IMR-90 (cell line): ENCODE data around the gene ZDHHC1. TPM values are rescaled to one million over a fixed set of nuclear protein-coding genes. Genes with fewer than 3 reads are reported as not detected.

Experiments
- ATAC-seq: fragments of 200-7000 bp; cut with Tn5 transposase; 2 replicates; pipeline ENCODE4 v1.9.1; 2020; ENCODE audit warnings: low read depth, mild to moderate bottlenecking, moderate library complexity
- BruUV-seq: library from RNA; stranded (reverse); fragments of 400-500 nt; replicated peaks from 2 replicates; lab custom pipeline; 2021; lab: Mats Ljungman, UMichigan
- CTCF ChIA-PET: fragments of 300-600 bp; formaldehyde crosslinking; extraction: SDS; loops from one replicate; lab custom pipeline; 2021; ENCODE audit warnings: antibody characterized with exemption; lab: Yijun Ruan, JAX
- POLR2A ChIA-PET: fragments of 300-600 bp; sonication (Branson Sonifier 250); formaldehyde crosslinking; loops from one replicate; lab custom pipeline; 2022; ENCODE audit warnings: antibody characterized with exemption; ENCODE audit not compliant: unreplicated experiment; lab: Charles Lee
- DNase-seq: peaks from one replicate; pipeline ENCODE4 v3.0.0; 2013
- H2AFZ ChIP-seq: replicated peaks from 2 replicates; pipeline ENCODE3; 2013; ENCODE audit warnings: low read length, mild to moderate bottlenecking; ENCODE audit not compliant: poor library complexity
- H2AK5ac ChIP-seq: 2 replicates; pipeline ENCODE4 v1.6.1; 2013; ENCODE audit warnings: low read depth, low read length, inconsistent platforms
- H2AK9ac ChIP-seq: replicated peaks from 2 replicates; pipeline ENCODE3; 2013; ENCODE audit warnings: mild to moderate bottlenecking, low read depth, low read length, moderate library complexity; ENCODE audit not compliant: poor library complexity
- H2BK120ac ChIP-seq: 2 replicates; pipeline ENCODE4 v1.6.1; 2013; ENCODE audit warnings: low read depth, low read length, inconsistent platforms
- H2BK15ac ChIP-seq: 3 replicates; pipeline ENCODE4 v1.6.1; 2013; ENCODE audit warnings: low read depth, low read length, inconsistent platforms
- H2BK20ac ChIP-seq: 2 replicates; pipeline ENCODE4 v1.6.1; 2013; ENCODE audit warnings: low read depth, mild to moderate bottlenecking, inconsistent platforms, low read length, moderate library complexity
- H2BK5ac ChIP-seq: 2 replicates; pipeline ENCODE4 v1.6.1; 2013; ENCODE audit warnings: mild to moderate bottlenecking, low read depth, low read length, inconsistent platforms; ENCODE audit not compliant: poor library complexity, severe bottlenecking
- H3K14ac ChIP-seq: replicated peaks from 2 replicates; pipeline ENCODE4 v1.6.1; 2013; ENCODE audit warnings: low read depth, low read length, inconsistent platforms
- H3K18ac ChIP-seq: 2 replicates; pipeline ENCODE4 v1.6.1; 2013; ENCODE audit warnings: low read depth, low read length, control low read depth
- H3K23ac ChIP-seq: 2 replicates; pipeline ENCODE4 v1.6.1; 2013; ENCODE audit warnings: low read depth, low read length, inconsistent platforms
- H3K27ac ChIP-seq: 2 replicates; pipeline ENCODE4 v1.5.1; 2013; ENCODE audit warnings: mild to moderate bottlenecking, control low read depth, low read length; ENCODE audit not compliant: insufficient read depth
- H3K27me3 ChIP-seq: 2 replicates; pipeline ENCODE4 v1.6.1; 2013; ENCODE audit warnings: low read length; ENCODE audit not compliant: control insufficient read depth, insufficient read depth
- H3K36me3 ChIP-seq: 2 replicates; pipeline ENCODE4 v1.6.1; 2013; ENCODE audit warnings: low read length, mixed read lengths; ENCODE audit not compliant: control insufficient read depth, insufficient read depth
- H3K4ac ChIP-seq: 2 replicates; pipeline ENCODE4 v1.6.1; 2013; ENCODE audit warnings: low read depth, low read length, inconsistent platforms
- H3K4me1 ChIP-seq: 2 replicates; pipeline ENCODE4 v1.6.1; 2013; ENCODE audit warnings: low read length, mixed read lengths; ENCODE audit not compliant: control insufficient read depth, insufficient read depth
- H3K4me2 ChIP-seq: 2 replicates; pipeline ENCODE4 v1.6.1; 2013; ENCODE audit warnings: low read depth, mild to moderate bottlenecking, control low read depth, low read length, moderate library complexity
- H3K4me3 ChIP-seq: 2 replicates; pipeline ENCODE4 v1.5.1; 2013; ENCODE audit warnings: low read depth, mild to moderate bottlenecking, control low read depth, low read length, moderate library complexity; ENCODE audit not compliant: insufficient read depth
- H3K56ac ChIP-seq: 2 replicates; pipeline ENCODE4 v1.6.1; 2013; ENCODE audit warnings: low read length, inconsistent platforms; ENCODE audit not compliant: insufficient read depth; ENCODE audit errors: extremely low read depth
- H3K79me1 ChIP-seq, 2 experiments: 2 replicates each; pipeline ENCODE4 v1.6.1; 2013; ENCODE audit warnings: low read length in 2 of 2, inconsistent platforms in 1 of 2, low read depth in 1 of 2
- H3K9ac ChIP-seq: 2 replicates; pipeline ENCODE4 v1.6.1; 2013; ENCODE audit warnings: low read depth, low read length, control low read depth
- H3K9me1 ChIP-seq: 2 replicates; pipeline ENCODE4 v1.6.1; 2013; ENCODE audit warnings: low read length, inconsistent platforms; ENCODE audit not compliant: insufficient read depth
- H3K9me3 ChIP-seq: 2 replicates; pipeline ENCODE4 v1.6.1; 2013; ENCODE audit warnings: low read length; ENCODE audit not compliant: control insufficient read depth, insufficient read depth
- H4K20me1 ChIP-seq: 2 replicates; pipeline ENCODE4 v1.6.1; 2013; ENCODE audit warnings: low read length, inconsistent platforms; ENCODE audit not compliant: insufficient read depth
- H4K5ac ChIP-seq: 2 replicates; pipeline ENCODE4 v1.6.1; 2013; ENCODE audit warnings: mild to moderate bottlenecking, low read depth, low read length, control low read depth
- H4K8ac ChIP-seq, 2 experiments: 2 replicates each; pipeline ENCODE4 v1.6.1; 2013; ENCODE audit warnings: low read depth in 2 of 2, low read length in 2 of 2, control low read depth in 1 of 2, inconsistent platforms in 1 of 2
- H4K91ac ChIP-seq: 2 replicates; pipeline ENCODE4 v1.6.1; 2013; ENCODE audit warnings: low read depth, low read length, inconsistent platforms; ENCODE audit not compliant: insufficient read depth
- MAFK ChIP-seq: IDR thresholded peaks from 2 replicates; pipeline ENCODE4 v1.6.1; 2012; ENCODE audit warnings: low read depth, low read length, improper control_type of control experiment
- RAD21 ChIP-seq: IDR thresholded peaks from 2 replicates; pipeline ENCODE4 v1.6.1; 2012; ENCODE audit warnings: low read length, improper control_type of control experiment
- WGBS, 2 experiments: methylation state at CpG; one replicate each; pipeline versions ENCODE4 v1.1.5 to v1.1.7; 2013; ENCODE audit warnings: missing lambda C conversion rate in 2 of 2; ENCODE audit not compliant: insufficient read length in 1 of 2; ENCODE audit errors: extremely low coverage in 2 of 2; 5-methylcytosine and 5-hydroxymethylcytosine counted together
- dilution Hi-C: fragments of 300-500 bp; cut with HindIII; formaldehyde crosslinking; loops from one replicate; pipeline ENCODE4 v1.14.3; 2018; ENCODE audit warnings: low sequenced_read_pairs; ENCODE audit not compliant: unreplicated experiment
- in situ Hi-C: fragments of 300-500 bp; cut with MboI; formaldehyde crosslinking; loops from 3 replicates; pipeline ENCODE4 v1.14.3; 2019; ENCODE audit warnings: low sequenced_read_pairs, inconsistent platforms, mixed read lengths
- intact Hi-C: fragments of 100-400 bp; cut with micrococcal nuclease; formaldehyde crosslinking; loops from 2 replicates; pipeline ENCODE4 v1.10.0; 2022
- polyA plus RNA-seq, 3 experiments: library from polyadenylated mRNA; depleted of rRNA; stranded (reverse); fragments of >200 nt; gene quantifications; 2 replicates each; pipeline ENCODE4 v1.2.3, GENCODE V29; 2012; ENCODE audit warnings: low replicate concordance in 1 of 3
- total RNA-seq: library from RNA; depleted of rRNA; stranded (reverse); fragments of >200 nt; gene quantifications from 2 replicates; pipeline ENCODE4 v1.2.3, GENCODE V29; 2012

ZDHHC1 gene
- total and polyA plus RNA-seq, 2 of the 4 experiments (the other 2 are of a cell fraction), result 2.0 to 5.9 TPM

- H4K20me1 ChIP-seq, result peaks cover 98% of the 10 kb centered on the region
- 80% methylated on average over 2 of the region's 5 CpGs; no CpG with 5 or more reads in 1 of the 2 experiments for WGBS, 2 experiments
Observed at GRCh38 chr16:67463059-67463458, 46.8 kb upstream of the ZDHHC1 start.

More at GRCh38 chr16:67463059-67463458, 46.8 kb upstream of the ZDHHC1 start:
- no peaks in the 10 kb centered on the region for H3K9me3 ChIP-seq
- dilution Hi-C loops (no loop called here), intact Hi-C loops (no loop called here), in situ Hi-C loops (no loop called here)
- BruUV-seq, result no TSS peak
- no peak overlapping the region for H3K27ac ChIP-seq
- no peak overlapping the region for H3K4me2 ChIP-seq
- H2BK15ac ChIP-seq, result no peak overlapping the region
- H4K8ac ChIP-seq, result no peak overlapping the region
- H3K23ac ChIP-seq, result no peak overlapping the region
- H3K56ac ChIP-seq, result no peak overlapping the region
- H2AFZ ChIP-seq, result no peak overlapping the region
- H4K91ac ChIP-seq, result no peak overlapping the region
- H3K9ac ChIP-seq, result no peak overlapping the region
- H2AK9ac ChIP-seq, result no peak overlapping the region
- no peak overlapping the region for H2BK120ac ChIP-seq
- peaks cover 16% of the 10 kb centered on the region for H3K9me1 ChIP-seq
- TF ChIP-seq MAFK (peak; percentile 48), RAD21 (no peak)
- no peak for DNase-seq
- no peak overlapping the region for H3K4ac ChIP-seq
- H3K27me3 ChIP-seq, result no peaks in the 10 kb centered on the region
- no peak overlapping the region for H3K18ac ChIP-seq
- no peak overlapping the region for H2AK5ac ChIP-seq
- H4K5ac ChIP-seq, result no peak overlapping the region
- H3K4me1 ChIP-seq, result peaks cover 20% of the 10 kb centered on the region
- ChIA-PET POLR2A (no interaction called here), CTCF (no interaction called here)
- peaks cover 23 to 95% of the 10 kb centered on the region in 2 experiments for H3K79me1 ChIP-seq
- peaks cover 6% of the 10 kb centered on the region for H3K36me3 ChIP-seq
- no peak overlapping the region for H3K4me3 ChIP-seq
- no peak overlapping the region for H2BK20ac ChIP-seq
- H3K14ac ChIP-seq, result no peak overlapping the region
- no peak for ATAC-seq
- no peak overlapping the region for H2BK5ac ChIP-seq
